Activated naive CD8-positive, alpha-beta T cell treated with anti-CD3 and anti-CD28 coated beads, Interleukin-2, amount 50 U/mL, for 24 hours (primary cell): Measurements from ENCODE around the gene RNF20.

Experiments used
- ATAC-seq: fragments of 150-1000 bp; cut with Tn5 transposase; one replicate; pipeline ENCODE4 v1.10.0; 2021
- DNase-seq: peaks from one replicate; pipeline ENCODE4 v3.0.0; 2021
- H3K27ac Mint-ChIP-seq: one replicate; pipeline ENCODE4 v1.8.0; 2021; ENCODE audit warnings: mild to moderate bottlenecking, mixed read lengths
- H3K27me3 Mint-ChIP-seq: one replicate; pipeline ENCODE4 v1.8.0; 2021; ENCODE audit warnings: mixed read lengths
- H3K36me3 Mint-ChIP-seq: one replicate; pipeline ENCODE4 v1.8.0; 2021; ENCODE audit warnings: low read depth, mixed read lengths
- H3K4me1 Mint-ChIP-seq: one replicate; pipeline ENCODE4 v1.8.0; 2021; ENCODE audit warnings: mixed read lengths
- H3K4me3 Mint-ChIP-seq: one replicate; pipeline ENCODE4 v1.8.0; 2021; ENCODE audit warnings: mild to moderate bottlenecking, moderate library complexity, mixed read lengths
- H3K9me3 Mint-ChIP-seq: one replicate; pipeline ENCODE4 v1.8.0; 2021; ENCODE audit warnings: mixed read lengths

Gene RNF20

DNA sequence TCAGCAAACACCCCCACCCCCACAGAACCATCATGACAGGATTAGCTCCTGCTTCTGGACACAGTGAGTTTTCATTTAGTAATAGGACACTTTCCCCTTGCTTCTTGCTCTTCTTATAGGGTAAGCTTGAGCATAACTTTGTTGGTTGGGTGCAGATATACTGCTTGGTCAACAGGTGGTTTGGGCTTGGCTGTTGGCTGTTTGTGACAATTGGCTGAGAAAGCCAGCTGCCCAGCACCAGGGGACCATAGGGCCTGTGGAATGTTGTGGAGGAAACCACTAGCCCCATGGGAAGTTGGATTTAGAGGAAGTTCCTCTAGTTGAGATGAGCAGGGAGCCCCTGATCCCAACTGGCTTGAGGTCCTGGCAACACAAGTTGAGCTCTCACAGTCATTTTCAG is 30.6 kb downstream of the RNF20 start:
- Mint-ChIP-seq H3K9me3 (peaks cover 2% of the 10 kb centered on the region), H3K4me3 (no peak overlapping the region), H3K27me3 (no peaks in the 10 kb centered on the region), H3K4me1 (peaks cover 34% of the 10 kb centered on the region), H3K36me3 (peaks cover 72% of the 10 kb centered on the region), H3K27ac (no peak overlapping the region)
- no peak for DNase-seq
- no peak for ATAC-seq

DNA sequence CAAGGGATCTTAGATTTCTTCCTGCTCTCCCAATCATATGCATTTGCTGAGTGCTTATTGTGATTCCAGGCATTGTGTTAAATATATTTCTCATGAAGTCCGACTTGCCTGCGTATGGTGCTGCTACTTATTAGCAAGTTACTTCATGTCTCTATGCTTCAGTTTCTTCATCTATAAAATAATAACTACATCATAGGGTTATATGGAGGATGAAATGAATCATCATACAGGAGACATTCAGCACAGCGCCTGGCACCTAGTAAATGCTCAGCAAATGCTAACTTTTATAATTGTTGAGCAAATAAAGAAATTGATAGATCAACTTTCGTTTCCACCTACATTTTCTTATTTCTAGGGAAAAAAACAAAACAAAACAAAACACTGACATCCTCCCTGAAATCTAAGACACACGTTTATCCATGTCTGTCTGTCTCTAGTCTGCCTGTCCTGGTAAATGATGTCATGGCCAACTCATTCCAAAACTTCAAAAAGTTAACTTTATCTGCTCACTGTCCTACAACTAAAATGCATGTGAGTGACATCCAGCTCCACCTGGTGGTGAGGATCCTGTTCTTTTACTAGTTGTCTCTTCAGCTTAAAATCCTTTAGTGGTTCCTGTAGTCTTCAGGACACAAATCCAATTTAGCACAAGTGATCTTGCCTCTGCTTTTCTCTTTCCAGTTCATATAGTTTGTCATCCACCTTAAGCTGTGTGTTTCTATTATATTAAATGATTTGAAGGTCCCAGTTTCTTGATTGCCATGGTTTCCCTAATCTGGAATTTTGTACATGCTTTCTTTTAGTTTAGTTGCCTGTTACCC is 33.5 kb downstream of the RNF20 start:
- Mint-ChIP-seq H3K27me3 (no peaks in the 10 kb centered on the region), H3K36me3 (peaks cover 51% of the 10 kb centered on the region), H3K9me3 (no peaks in the 10 kb centered on the region), H3K4me3 (no peak overlapping the region), H3K4me1 (peaks cover 52% of the 10 kb centered on the region), H3K27ac (no peak overlapping the region)
- DNase-seq (peak; percentile 23), ATAC-seq (peak; percentile 60)

DNA sequence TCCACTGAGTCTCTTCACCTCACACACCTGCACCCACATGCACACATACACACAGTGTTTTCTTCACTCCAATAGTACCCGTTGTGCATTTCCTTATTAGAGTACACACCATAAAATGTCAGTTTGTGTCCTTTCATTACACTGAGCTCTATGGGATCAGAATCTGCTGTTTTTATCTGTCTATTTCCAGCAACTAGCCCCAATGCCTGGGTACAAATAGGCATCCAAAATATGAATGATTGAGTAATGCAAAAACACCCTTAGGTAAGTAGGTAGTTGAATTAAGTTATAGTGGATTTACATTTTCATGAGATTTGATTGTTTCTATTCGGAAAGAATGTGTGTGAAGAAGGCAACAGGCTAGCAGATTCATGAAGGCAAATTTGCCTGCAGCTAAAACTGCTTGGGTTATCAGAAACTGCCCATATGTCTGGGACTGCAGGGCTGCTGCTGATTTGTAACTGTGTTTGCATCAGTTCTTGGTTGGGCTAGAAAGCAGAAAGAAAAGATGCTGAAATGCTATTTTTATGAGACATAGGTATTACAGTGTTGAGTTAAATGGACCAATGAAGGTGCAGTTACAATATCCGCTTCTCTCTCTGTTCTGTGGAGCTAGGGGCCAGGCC is 34.2 kb downstream of the RNF20 start:
- no peak for DNase-seq

DNA sequence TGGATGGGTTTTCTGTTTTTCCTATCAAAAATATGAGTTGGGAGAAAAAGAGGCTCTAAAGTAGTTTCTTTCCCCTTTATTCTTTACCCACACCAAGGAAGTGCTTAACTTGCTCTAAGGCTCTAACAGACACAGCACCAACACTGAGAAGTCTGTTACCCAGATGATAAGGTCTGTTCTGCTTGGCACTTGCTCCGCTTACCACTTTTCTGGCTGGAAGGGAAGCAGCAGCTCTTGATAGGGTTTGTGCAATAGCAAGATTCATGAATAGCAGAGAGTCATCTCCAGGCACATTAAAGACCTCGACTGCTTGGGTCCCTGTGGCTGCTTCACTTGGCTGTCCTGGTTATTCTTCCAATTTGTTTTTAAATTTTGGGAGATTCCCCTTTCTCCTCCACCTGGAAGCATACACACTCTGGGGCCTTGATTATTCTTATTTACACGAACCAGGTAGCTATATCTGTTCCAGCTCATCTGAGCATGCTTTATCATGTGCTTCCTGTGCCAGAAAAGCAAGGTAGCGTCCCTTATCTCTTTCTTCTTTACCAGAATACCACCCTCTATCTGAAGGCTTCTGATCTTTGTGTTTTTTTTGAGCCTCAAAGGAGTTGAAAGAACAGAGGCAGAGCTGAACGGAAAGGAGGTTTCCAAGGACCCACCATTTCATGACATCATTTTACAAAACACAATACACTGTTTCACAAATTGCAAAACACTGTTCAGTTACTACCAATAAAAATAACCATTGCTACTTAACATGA is 36.3 kb downstream of the RNF20 start:
- no peak for ATAC-seq
- Mint-ChIP-seq H3K4me1 (peaks cover 76% of the 10 kb centered on the region), H3K4me3 (no peak overlapping the region)

More for the DNA sequence above, 34.2 kb downstream of the RNF20 start:
- no peak for ATAC-seq
- no peak overlapping the region for H3K4me3 Mint-ChIP-seq
- peaks cover 58% of the 10 kb centered on the region for H3K4me1 Mint-ChIP-seq
- H3K9me3 Mint-ChIP-seq, result no peaks in the 10 kb centered on the region
- H3K27ac Mint-ChIP-seq, result no peak overlapping the region
- peaks cover 49% of the 10 kb centered on the region for H3K36me3 Mint-ChIP-seq
- no peaks in the 10 kb centered on the region for H3K27me3 Mint-ChIP-seq

DNA sequence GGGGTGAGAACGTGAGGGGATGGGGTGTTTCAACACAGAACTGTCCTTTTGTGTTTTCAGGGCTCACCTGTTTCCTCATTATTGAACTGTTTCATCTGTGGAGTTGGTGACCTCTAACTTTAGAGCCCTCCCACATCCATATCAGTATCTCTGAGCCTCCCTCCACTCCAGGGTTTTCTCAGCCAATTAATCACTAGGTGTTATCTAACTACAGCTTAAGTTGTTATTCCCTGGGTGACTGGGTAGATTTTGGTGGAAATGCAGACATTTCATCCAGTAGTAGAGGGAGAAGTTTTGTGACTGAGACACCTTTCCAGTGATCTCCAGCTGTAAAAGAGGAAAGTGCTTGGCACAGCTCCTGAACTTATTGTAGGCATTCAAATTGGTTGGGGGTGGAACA is 37.5 kb downstream of the RNF20 start:
- Mint-ChIP-seq H3K36me3 (peaks cover 31% of the 10 kb centered on the region), H3K27me3 (no peaks in the 10 kb centered on the region), H3K4me1 (peaks cover 76% of the 10 kb centered on the region), H3K27ac (peak overlapping the region; percentile 29), H3K4me3 (no peak overlapping the region), H3K9me3 (no peaks in the 10 kb centered on the region)
- no peak for DNase-seq
- no peak for ATAC-seq

More for the DNA sequence above, 36.3 kb downstream of the RNF20 start:
- Mint-ChIP-seq H3K9me3 (no peaks in the 10 kb centered on the region), H3K27ac (peak overlapping the region; percentile 72), H3K36me3 (peaks cover 40% of the 10 kb centered on the region), H3K27me3 (no peaks in the 10 kb centered on the region)
- no peak for DNase-seq

DNA sequence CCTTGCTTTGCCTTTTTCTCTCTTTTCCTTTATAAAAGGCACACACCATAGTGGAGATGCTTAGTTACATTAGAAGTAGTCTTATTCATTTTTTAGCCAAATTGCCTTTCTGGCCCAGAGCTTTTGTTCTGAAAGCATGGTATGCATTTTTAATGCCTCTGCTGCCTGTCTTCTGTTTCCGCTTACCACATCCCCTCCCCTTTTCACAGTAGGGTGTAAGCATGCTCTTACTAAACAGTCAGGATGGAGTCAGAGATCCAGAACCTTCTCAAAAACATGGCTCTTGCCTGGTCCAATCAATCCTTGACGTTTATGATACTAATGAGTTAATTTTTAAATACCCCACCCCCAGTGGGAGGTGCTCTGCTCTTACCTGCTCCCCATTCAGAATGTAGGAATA is 38.7 kb downstream of the RNF20 start:
- H3K27ac Mint-ChIP-seq, result peak overlapping the region; percentile 43

DNA sequence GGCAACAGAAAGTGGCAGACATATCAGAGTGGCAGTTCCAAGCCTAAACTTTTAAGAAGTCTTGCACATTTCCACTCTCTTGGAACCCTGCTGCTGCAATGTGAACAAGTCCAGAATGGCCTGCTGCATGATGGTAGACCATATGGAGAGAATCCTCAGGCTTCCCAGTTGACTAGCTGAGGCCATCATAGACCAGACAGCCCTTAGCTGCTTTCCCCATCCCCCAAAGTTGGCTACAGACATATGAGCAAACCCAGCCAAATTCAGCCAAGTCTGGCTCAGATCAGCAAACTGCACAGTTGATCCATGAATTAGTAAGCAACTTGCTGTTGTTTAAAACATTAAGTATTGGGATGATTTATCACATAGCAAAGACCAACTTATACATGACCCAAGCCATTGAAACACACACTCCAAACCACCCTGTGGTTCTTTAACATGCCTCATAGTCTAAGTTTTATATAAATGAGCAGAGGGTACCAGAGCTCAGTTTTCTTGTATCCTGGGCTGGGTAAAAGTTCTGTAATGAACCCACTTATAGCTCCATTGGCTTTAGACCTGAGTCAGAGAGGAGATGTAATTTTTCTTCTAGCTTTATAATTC is 41.2 kb downstream of the RNF20 start:
- no peak for ATAC-seq
- H3K36me3 Mint-ChIP-seq, result peaks cover 11% of the 10 kb centered on the region
- peaks cover 51% of the 10 kb centered on the region for H3K4me1 Mint-ChIP-seq

More for the DNA sequence above, 38.7 kb downstream of the RNF20 start:
- H3K27me3 Mint-ChIP-seq, result no peaks in the 10 kb centered on the region
- H3K4me3 Mint-ChIP-seq, result no peak overlapping the region
- H3K9me3 Mint-ChIP-seq, result no peaks in the 10 kb centered on the region
- no peak for DNase-seq
- peaks cover 27% of the 10 kb centered on the region for H3K36me3 Mint-ChIP-seq
- peaks cover 70% of the 10 kb centered on the region for H3K4me1 Mint-ChIP-seq
- ATAC-seq, result peak; percentile 51

DNA sequence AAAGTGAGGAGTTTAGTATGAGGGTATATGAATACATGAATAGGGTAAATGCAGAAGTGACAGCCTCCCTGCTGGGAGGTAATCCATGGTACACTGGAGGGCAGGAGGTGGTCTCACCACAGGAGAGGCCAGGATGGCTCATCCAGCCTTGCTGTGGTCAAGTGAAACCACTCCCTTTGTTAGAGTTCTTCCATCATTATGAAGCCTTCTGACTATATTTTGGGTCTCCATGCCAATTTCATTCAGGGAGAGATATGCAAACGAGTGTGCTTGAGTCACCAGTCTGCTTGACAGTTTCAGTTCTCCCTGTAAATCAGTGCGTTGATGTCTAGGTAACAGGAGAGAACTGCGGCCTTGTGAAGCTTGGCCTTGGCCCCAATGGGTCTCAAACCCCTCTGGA is 44.7 kb downstream of the RNF20 start:
- ATAC-seq (no peak), DNase-seq (no peak)
- no peak overlapping the region for H3K4me3 Mint-ChIP-seq
- no peaks in the 10 kb centered on the region for H3K9me3 Mint-ChIP-seq
- peaks cover 1% of the 10 kb centered on the region for H3K36me3 Mint-ChIP-seq
- H3K27ac Mint-ChIP-seq, result no peak overlapping the region
- H3K27me3 Mint-ChIP-seq, result no peaks in the 10 kb centered on the region
- H3K4me1 Mint-ChIP-seq, result peaks cover 16% of the 10 kb centered on the region

More for the DNA sequence above, 41.2 kb downstream of the RNF20 start:
- Mint-ChIP-seq H3K27me3 (no peaks in the 10 kb centered on the region), H3K9me3 (no peaks in the 10 kb centered on the region), H3K27ac (no peak overlapping the region), H3K4me3 (no peak overlapping the region)
- DNase-seq, result no peak

DNA sequence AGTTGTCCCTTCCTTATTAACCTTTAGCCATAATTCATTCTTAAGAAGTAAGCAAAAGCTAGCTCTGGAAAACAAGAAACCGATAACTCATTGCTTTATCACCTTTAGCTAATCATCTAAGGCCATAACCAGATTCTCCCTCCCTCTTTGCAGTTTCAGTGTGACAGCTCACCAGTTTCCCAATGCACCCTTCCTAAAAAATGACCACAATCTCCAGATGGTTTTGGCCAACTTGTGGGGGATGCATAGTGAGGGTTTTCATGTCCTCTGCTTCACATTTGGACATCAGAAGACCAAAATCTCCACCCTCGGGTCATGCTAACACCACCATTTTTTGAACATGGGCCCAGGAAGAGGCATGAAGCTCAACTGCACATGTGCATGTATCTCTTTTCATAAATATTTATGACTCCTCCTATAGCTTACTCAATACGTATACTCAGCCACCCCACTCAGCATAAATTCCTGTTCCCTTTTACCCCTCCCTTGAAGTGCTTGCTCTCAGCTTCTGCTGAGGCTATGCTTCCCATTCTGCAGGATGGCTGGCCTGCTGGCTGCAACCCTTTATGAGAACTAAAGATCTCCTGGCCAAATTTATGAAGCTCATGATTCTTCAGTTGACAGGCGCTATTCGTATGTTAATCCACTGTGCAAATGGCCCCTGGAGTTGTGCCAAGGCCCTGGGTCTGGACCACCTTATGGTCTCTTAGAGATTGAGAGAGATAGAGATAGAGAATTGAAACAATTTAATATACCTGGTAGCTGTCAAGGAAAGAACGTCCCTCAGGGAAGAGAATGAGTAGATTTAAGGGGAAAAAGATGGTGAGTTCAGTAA is 46.3 kb downstream of the RNF20 start:
- no peak for ATAC-seq
- DNase-seq, result no peak
- Mint-ChIP-seq H3K27me3 (no peaks in the 10 kb centered on the region), H3K36me3 (no peaks in the 10 kb centered on the region), H3K4me3 (no peak overlapping the region), H3K4me1 (peaks cover 3% of the 10 kb centered on the region), H3K9me3 (no peaks in the 10 kb centered on the region), H3K27ac (no peak overlapping the region)

DNA sequence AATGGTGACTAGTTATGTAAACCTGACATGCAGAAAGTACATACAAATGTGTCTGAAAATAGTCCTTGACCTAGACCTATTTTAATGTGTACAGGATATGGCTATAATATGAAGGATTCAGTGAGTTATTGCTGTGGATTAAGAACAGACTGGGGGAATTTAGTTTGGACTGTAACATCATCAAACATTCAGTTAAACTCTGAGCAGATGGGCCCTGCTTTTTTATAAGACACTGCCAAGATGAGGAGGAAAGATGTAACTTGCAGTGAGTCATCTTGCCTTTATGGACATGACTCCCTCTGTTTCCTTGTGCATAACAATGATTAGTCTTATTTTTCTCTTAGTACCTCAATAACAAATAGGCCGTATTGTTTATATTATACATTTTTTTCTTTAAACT is 48.9 kb downstream of the RNF20 start:
- no peak overlapping the region for H3K4me3 Mint-ChIP-seq
- ATAC-seq (no peak), DNase-seq (no peak)
- no peaks in the 10 kb centered on the region for H3K36me3 Mint-ChIP-seq
- H3K27ac Mint-ChIP-seq, result no peak overlapping the region
- no peaks in the 10 kb centered on the region for H3K9me3 Mint-ChIP-seq
- H3K27me3 Mint-ChIP-seq, result no peaks in the 10 kb centered on the region
- H3K4me1 Mint-ChIP-seq, result peaks cover 9% of the 10 kb centered on the region

DNA sequence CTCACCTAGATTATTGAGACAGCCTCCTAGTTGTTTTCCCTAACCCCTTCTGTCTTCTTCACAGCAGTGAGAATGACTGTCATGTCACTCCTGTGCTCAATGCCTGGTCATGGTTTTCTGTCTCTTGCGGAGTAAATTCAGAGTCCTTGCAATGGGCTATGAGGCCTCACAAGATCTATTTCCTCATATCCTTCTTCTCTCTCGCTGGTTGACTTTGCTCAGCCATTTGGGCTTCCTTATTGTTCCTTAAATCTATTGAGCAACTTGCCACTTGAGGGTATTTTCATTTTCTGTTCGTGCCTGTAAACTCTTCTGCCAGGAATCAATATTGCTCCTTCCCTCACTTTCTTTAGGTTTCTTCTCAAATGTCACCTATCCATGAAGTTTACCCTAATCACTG is 52.1 kb downstream of the RNF20 start:
- no peak for DNase-seq
- Mint-ChIP-seq H3K4me1 (peaks cover 6% of the 10 kb centered on the region), H3K27me3 (no peaks in the 10 kb centered on the region)

DNA sequence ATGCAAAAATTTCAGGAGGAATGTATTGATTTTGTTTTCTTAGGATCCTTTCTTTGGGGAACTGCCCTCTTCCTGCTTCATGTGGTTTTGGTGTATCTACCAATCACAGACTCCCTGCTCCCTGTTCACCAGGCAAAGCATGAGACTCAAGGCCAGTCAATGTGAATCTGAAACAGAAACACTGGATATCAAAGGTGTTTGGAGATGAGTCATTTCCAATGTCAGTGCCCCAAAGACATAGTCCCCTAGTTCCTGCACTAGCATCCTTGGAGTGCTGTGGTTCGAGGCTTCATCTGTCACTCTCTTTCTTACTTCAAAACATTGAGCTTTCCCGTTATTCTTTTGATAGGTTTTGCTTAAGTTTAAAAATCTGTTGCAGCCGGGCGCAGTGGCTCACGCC is 53.0 kb downstream of the RNF20 start:
- Mint-ChIP-seq H3K36me3 (no peaks in the 10 kb centered on the region), H3K4me3 (no peak overlapping the region), H3K4me1 (peaks cover 6% of the 10 kb centered on the region), H3K27ac (peak overlapping the region; percentile 47), H3K9me3 (no peaks in the 10 kb centered on the region), H3K27me3 (no peaks in the 10 kb centered on the region)
- ATAC-seq (peak; percentile 91), DNase-seq (no peak)

More for the DNA sequence above, 52.1 kb downstream of the RNF20 start:
- no peak for ATAC-seq
- no peaks in the 10 kb centered on the region for H3K9me3 Mint-ChIP-seq
- no peak overlapping the region for H3K4me3 Mint-ChIP-seq
- no peak overlapping the region for H3K27ac Mint-ChIP-seq
- H3K36me3 Mint-ChIP-seq, result no peaks in the 10 kb centered on the region

DNA sequence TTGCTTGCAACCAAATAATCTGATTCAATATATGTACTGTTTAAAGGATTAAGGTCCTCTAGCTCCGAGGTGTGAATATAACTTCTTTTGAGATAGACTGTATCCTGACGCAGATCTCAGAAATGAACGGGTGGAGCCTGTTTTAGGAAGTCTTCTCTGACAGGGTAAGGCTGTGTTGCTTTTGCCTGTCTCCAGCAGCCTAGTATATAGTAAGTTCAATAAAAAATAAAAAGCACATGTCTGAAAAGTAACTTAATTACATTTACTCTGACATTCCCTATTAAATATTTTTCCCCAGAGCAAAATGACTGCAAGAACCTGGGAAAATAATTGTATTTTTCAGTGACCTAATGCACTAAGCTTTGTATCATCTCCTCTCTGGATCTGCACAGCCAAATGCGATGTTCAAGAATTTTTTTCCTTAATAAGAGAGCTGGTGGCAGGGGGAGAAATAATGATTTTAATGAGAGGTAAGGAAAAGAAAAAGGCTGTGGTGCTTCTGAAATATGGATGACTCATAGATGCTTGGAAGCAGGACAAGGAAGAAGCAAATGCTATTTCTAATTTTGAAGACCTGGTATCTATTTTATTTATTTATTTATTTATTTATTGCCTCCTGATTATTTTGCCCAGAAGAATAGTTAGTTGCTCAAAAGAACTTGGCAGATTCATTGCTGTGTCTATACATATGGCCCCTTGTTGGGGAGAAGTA is 53.8 kb downstream of the RNF20 start:
- H3K27me3 Mint-ChIP-seq, result no peaks in the 10 kb centered on the region
- peaks cover 6% of the 10 kb centered on the region for H3K4me1 Mint-ChIP-seq
- H3K9me3 Mint-ChIP-seq, result no peaks in the 10 kb centered on the region
- no peak overlapping the region for H3K4me3 Mint-ChIP-seq
- no peak overlapping the region for H3K27ac Mint-ChIP-seq
- ATAC-seq (no peak), DNase-seq (no peak)
- no peaks in the 10 kb centered on the region for H3K36me3 Mint-ChIP-seq
